ENCODE results near the gene DGUOK. TPM values are rescaled to one million over a fixed set of nuclear protein-coding genes. Genes with fewer than 3 reads are reported as not detected.

DGUOK gene
- total and polyA plus RNA-seq, 2 of the 4 experiments (the other 2 are of a cell fraction): 66.3 to 111 TPM

- Histone ChIP-seq H3K27me3 (ENCODE audit: control insufficient read depth, insufficient read depth, low read length) (no peaks in the 10 kb centered on the region), H2BK5ac (ENCODE audit: low read depth, low read length, poor library complexity, severe bottlenecking) (no peak overlapping the region), H3K23ac (ENCODE audit: low read depth, low read length) (no peak overlapping the region), H3K27ac (ENCODE audit: insufficient read depth, low read length) (no peak overlapping the region), H4K20me1 (ENCODE audit: insufficient read depth, low read length) (peaks cover 74% of the 10 kb centered on the region), H3K4me3 (ENCODE audit: insufficient read depth, low read depth, low read length) (no peak overlapping the region), H3K36me3 (ENCODE audit: control insufficient read depth, insufficient read depth, low read length) (peaks cover 43% of the 10 kb centered on the region), H4K91ac (ENCODE audit: insufficient read depth, low read depth, low read length) (no peak overlapping the region), H3K9me3 (ENCODE audit: control insufficient read depth, insufficient read depth, low read length) (no peaks in the 10 kb centered on the region), H2AK5ac (ENCODE audit: low read depth, low read length) (no peak overlapping the region), H3K4me2 (ENCODE audit: low read depth, low read length) (no peak overlapping the region), H3K9ac (ENCODE audit: low read depth, low read length) (no peak overlapping the region), H2BK20ac (ENCODE audit: low read depth, low read length) (no peak overlapping the region), H3K14ac (replicated peaks; ENCODE audit: low read depth, low read length) (no peak overlapping the region), H2BK120ac (ENCODE audit: low read depth, low read length) (no peak overlapping the region), H2AK9ac (replicated peaks; ENCODE audit: low read depth, low read length, poor library complexity) (no peak overlapping the region), H4K8ac (ENCODE audit: low read depth in 2 of 2, low read length in 2 of 2) (no peak overlapping the region), H3K9me1 (ENCODE audit: insufficient read depth, low read length) (peaks cover 21% of the 10 kb centered on the region), H3K4ac (ENCODE audit: low read depth, low read length) (no peak overlapping the region), H3K18ac (ENCODE audit: low read depth, low read length) (no peak overlapping the region), H3K79me1 (ENCODE audit: low read depth in 1 of 2, low read length in 2 of 2) (peaks cover 27 to 64% of the 10 kb centered on the region in 2 experiments), H2BK15ac (ENCODE audit: low read depth, low read length) (no peak overlapping the region), H3K56ac (ENCODE audit: extremely low read depth, insufficient read depth, low read length) (no peak overlapping the region), H2AFZ (replicated peaks; ENCODE audit: low read length, poor library complexity) (no peak overlapping the region), H3K4me1 (ENCODE audit: control insufficient read depth, insufficient read depth, low read length) (peaks cover 3% of the 10 kb centered on the region), H4K5ac (ENCODE audit: low read depth, low read length) (no peak overlapping the region)
- in situ Hi-C loops (cut with MboI; ENCODE audit: low sequenced_read_pairs): no loop called here
- intact Hi-C loops (cut with micrococcal nuclease): no loop called here
- no peak for TF ChIP-seq MAFK (IDR thresholded peaks at IDR 0.05; ENCODE audit: low read depth, low read length)
- ChIA-PET POLR2A (ENCODE audit: unreplicated experiment) (no interaction called here), CTCF (no interaction called here)
- dilution Hi-C loops (cut with HindIII; ENCODE audit: low sequenced_read_pairs, unreplicated experiment): no loop called here
- no peak for ATAC-seq (ENCODE audit: low read depth)
- no peak for DNase-seq
- BruUV-seq (replicated peaks): no TSS peak
- whole genome bisulfite sequencing, 2 experiments (ENCODE audit: extremely low coverage in 2 of 2, insufficient read length in 1 of 2): 62% methylated on average over 2 of the region's 4 CpGs; no CpG with 5 or more reads in 1 of the 2 experiments
Measured at GRCh38 chr2:73902284-73902683, 24.4 kb upstream of the DGUOK start.

Data from IMR-90 (cell line).